Measurements from ENCODE around the gene NDUFV2. TPM values are rescaled to one million over a fixed set of nuclear protein-coding genes. Genes with fewer than 3 reads are reported as not detected.

Gene NDUFV2
- total RNA-seq, 2 donors from 2014 or later, result 40.5 to 42.5 TPM

GRCh38 chr18:9057646-9058045, 44.9 kb upstream of the NDUFV2 start:
- Histone ChIP-seq H3K27me3 (no peaks in the 10 kb centered on the region), H3K4me3 (no peak overlapping the region), H3K27ac (no peak overlapping the region), H3K36me3 (replicated peaks in 1 of 2; ENCODE audit: insufficient read depth in 1 of 2, low read depth in 2 of 2) (no peaks in the 10 kb centered on the region), H3K4me1 (peaks cover 5% of the 10 kb centered on the region), H3K9me3 (no peaks in the 10 kb centered on the region)
- DNase-seq (no peak), ATAC-seq (no peak)
- 65 to 83% methylated on average over 3 of the region's 3 CpGs for WGBS, 2 donors
- intact Hi-C loops (cut with DNase I), result no loop called here
- TF ChIP-seq POLR2A (IDR thresholded peaks at IDR 0.05) (no peak), CTCF (IDR thresholded peaks at IDR 0.05) (no peak)

- DNase-seq, result no peak
- TF ChIP-seq POLR2A (IDR thresholded peaks at IDR 0.05), result no peak
- no peak for TF ChIP-seq CTCF (IDR thresholded peaks at IDR 0.05)
These were observed 44.1 kb upstream of the NDUFV2 start for GRCh38 chr18:9058406-9058805.

GRCh38 chr18:9062418-9062751, 40.1 kb upstream of the NDUFV2 start:
- no peak for DNase-seq
- TF ChIP-seq CTCF (IDR thresholded peaks at IDR 0.05) (no peak), POLR2A (IDR thresholded peaks at IDR 0.05) (no peak)
- Histone ChIP-seq H3K36me3 (replicated peaks in 1 of 2; ENCODE audit: insufficient read depth in 1 of 2, low read depth in 2 of 2) (no peaks in the 10 kb centered on the region), H3K4me1 (no peaks in the 10 kb centered on the region), H3K27ac (no peak overlapping the region), H3K9me3 (no peaks in the 10 kb centered on the region), H3K27me3 (no peaks in the 10 kb centered on the region), H3K4me3 (no peak overlapping the region)
- intact Hi-C loops (cut with DNase I), result no loop called here
- WGBS, 2 donors, result 78 to 94% methylated on average over 2 of the region's 2 CpGs
- no peak for ATAC-seq

More at GRCh38 chr18:9058406-9058805, 44.1 kb upstream of the NDUFV2 start:
- Histone ChIP-seq H3K9me3 (no peaks in the 10 kb centered on the region), H3K4me1 (peaks cover 5% of the 10 kb centered on the region), H3K36me3 (replicated peaks in 1 of 2; ENCODE audit: insufficient read depth in 1 of 2, low read depth in 2 of 2) (no peaks in the 10 kb centered on the region), H3K27me3 (no peaks in the 10 kb centered on the region), H3K4me3 (no peak overlapping the region), H3K27ac (no peak overlapping the region)
- intact Hi-C loops (cut with DNase I), result no loop called here
- WGBS, 2 donors, result 39 to 50% methylated on average over 4 of the region's 4 CpGs
- no peak for ATAC-seq

GRCh38 chr18:9065864-9066263, 36.6 kb upstream of the NDUFV2 start:
- no peak for TF ChIP-seq CTCF (IDR thresholded peaks at IDR 0.05)
- TF ChIP-seq POLR2A (IDR thresholded peaks at IDR 0.05), result no peak
- no peak for ATAC-seq
- Histone ChIP-seq H3K4me1 (no peaks in the 10 kb centered on the region), H3K27ac (no peak overlapping the region), H3K27me3 (no peaks in the 10 kb centered on the region), H3K36me3 (replicated peaks in 1 of 2; ENCODE audit: insufficient read depth in 1 of 2, low read depth in 2 of 2) (no peaks in the 10 kb centered on the region), H3K9me3 (no peaks in the 10 kb centered on the region), H3K4me3 (no peak overlapping the region)
- 71 to 79% methylated on average over 5 of the region's 5 CpGs for WGBS, 2 donors
- intact Hi-C loops (cut with DNase I), result no loop called here
- DNase-seq, result no peak

DNA sequence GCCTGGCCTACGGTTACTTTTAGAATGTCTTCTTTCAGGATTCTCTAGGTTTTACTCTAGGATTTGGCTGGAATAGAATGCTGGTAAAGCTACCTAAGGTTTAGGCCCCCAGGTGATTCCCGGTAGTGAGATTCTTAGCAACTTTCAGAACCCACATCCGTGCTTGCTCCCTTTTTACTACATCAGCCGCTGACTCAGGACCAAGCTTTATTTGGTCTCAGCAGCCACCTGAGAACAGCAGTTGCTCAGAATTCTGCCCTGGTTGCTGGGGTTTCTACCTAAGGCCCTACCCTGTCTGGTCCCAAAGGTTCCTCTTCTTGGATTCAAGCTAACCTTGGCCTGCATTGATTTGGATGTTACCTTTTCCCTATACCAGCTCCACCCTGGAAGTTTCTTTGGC, 36.1 kb upstream of the NDUFV2 start:
- ATAC-seq, result no peak
- Histone ChIP-seq H3K27ac (no peak overlapping the region), H3K36me3 (replicated peaks in 1 of 2; ENCODE audit: insufficient read depth in 1 of 2, low read depth in 2 of 2) (no peaks in the 10 kb centered on the region), H3K27me3 (no peaks in the 10 kb centered on the region), H3K4me1 (no peaks in the 10 kb centered on the region), H3K9me3 (no peaks in the 10 kb centered on the region), H3K4me3 (no peak overlapping the region)
- TF ChIP-seq POLR2A (IDR thresholded peaks at IDR 0.05), result no peak
- TF ChIP-seq CTCF (IDR thresholded peaks at IDR 0.05), result no peak
- WGBS, 2 donors, result 93 to 95% methylated on average over 4 of the region's 4 CpGs
- no peak for DNase-seq
- intact Hi-C loops (cut with DNase I), result no loop called here
